ENCODE data around the gene GDF15.

GDF15 gene

GRCh38 chr19:18417250-18418028 is 31.5 kb downstream of the GDF15 start:
- in situ Hi-C loops (cut with MboI; ENCODE audit: low sequenced_read_pairs), result no loop called here

- in situ Hi-C loops (cut with MboI; ENCODE audit: low sequenced_read_pairs), result no loop called here
Measured at GRCh38 chr19:18418029-18418482, 32.1 kb downstream of the GDF15 start.

GRCh38 chr19:18418483-18419194 is 32.7 kb downstream of the GDF15 start:
- in situ Hi-C loops (cut with MboI; ENCODE audit: low sequenced_read_pairs), result no loop called here

- in situ Hi-C loops (cut with MboI; ENCODE audit: low sequenced_read_pairs), result no loop called here
Measured at GRCh38 chr19:18419195-18419698, 33.3 kb downstream of the GDF15 start, which contains the start of gene SSBP4. Gene SSBP4, plus strand, starts transcription at chr19:18419398. Its CDS starts 251 bp downstream, at chr19:18419649.

- in situ Hi-C loops (cut with MboI; ENCODE audit: low sequenced_read_pairs), result no loop called here
Measured at GRCh38 chr19:18419699-18420460, 33.9 kb downstream of the GDF15 start.

GRCh38 chr19:18420930-18421329 is 35.0 kb downstream of the GDF15 start:
- in situ Hi-C loops (cut with MboI; ENCODE audit: low sequenced_read_pairs), result no loop called here

GRCh38 chr19:18421371-18421959 is 35.5 kb downstream of the GDF15 start:
- in situ Hi-C loops (cut with MboI; ENCODE audit: low sequenced_read_pairs), result no loop called here

- in situ Hi-C loops (cut with MboI; ENCODE audit: low sequenced_read_pairs), result no loop called here
Measured at GRCh38 chr19:18422530-18423191, 36.7 kb downstream of the GDF15 start.

- in situ Hi-C loops (cut with MboI; ENCODE audit: low sequenced_read_pairs), result no loop called here
Measured at GRCh38 chr19:18423258-18424020, 37.5 kb downstream of the GDF15 start.

- in situ Hi-C loops (cut with MboI; ENCODE audit: low sequenced_read_pairs), result no loop called here
Measured at GRCh38 chr19:18424122-18424889, 38.3 kb downstream of the GDF15 start.

- in situ Hi-C loops (cut with MboI; ENCODE audit: low sequenced_read_pairs), result no loop called here
Measured at GRCh38 chr19:18424890-18425514, 39.0 kb downstream of the GDF15 start.

- in situ Hi-C loops (cut with MboI; ENCODE audit: low sequenced_read_pairs), result no loop called here
Measured at GRCh38 chr19:18425515-18426415, 39.8 kb downstream of the GDF15 start.

GRCh38 chr19:18426416-18426767 is 40.4 kb downstream of the GDF15 start:
- in situ Hi-C loops (cut with MboI; ENCODE audit: low sequenced_read_pairs), result no loop called here

- in situ Hi-C loops (cut with MboI; ENCODE audit: low sequenced_read_pairs), result no loop called here
Measured at GRCh38 chr19:18427080-18427742, 41.3 kb downstream of the GDF15 start.

GRCh38 chr19:18427743-18428113 is 41.8 kb downstream of the GDF15 start:
- in situ Hi-C loops (cut with MboI; ENCODE audit: low sequenced_read_pairs), result no loop called here

GRCh38 chr19:18428173-18428786 is 42.3 kb downstream of the GDF15 start:
- in situ Hi-C loops (cut with MboI; ENCODE audit: low sequenced_read_pairs), result no loop called here

Data from HL-60/S4 treated with phorbol 12-myristate 13-acetate at 8.2 ng/mL for 4 days and 3 days (cell line).